GM21825 (cell line): ENCODE data around the gene FBLN5.

Experiments
- ATAC-seq: cut with Tn5 transposase; IDR thresholded peaks from one replicate; pipeline ENCODE4 v1.9.1; 2021; ENCODE audit warnings: mild to moderate bottlenecking, moderate library complexity; ENCODE audit not compliant: unreplicated experiment

FBLN5 gene

DNA sequence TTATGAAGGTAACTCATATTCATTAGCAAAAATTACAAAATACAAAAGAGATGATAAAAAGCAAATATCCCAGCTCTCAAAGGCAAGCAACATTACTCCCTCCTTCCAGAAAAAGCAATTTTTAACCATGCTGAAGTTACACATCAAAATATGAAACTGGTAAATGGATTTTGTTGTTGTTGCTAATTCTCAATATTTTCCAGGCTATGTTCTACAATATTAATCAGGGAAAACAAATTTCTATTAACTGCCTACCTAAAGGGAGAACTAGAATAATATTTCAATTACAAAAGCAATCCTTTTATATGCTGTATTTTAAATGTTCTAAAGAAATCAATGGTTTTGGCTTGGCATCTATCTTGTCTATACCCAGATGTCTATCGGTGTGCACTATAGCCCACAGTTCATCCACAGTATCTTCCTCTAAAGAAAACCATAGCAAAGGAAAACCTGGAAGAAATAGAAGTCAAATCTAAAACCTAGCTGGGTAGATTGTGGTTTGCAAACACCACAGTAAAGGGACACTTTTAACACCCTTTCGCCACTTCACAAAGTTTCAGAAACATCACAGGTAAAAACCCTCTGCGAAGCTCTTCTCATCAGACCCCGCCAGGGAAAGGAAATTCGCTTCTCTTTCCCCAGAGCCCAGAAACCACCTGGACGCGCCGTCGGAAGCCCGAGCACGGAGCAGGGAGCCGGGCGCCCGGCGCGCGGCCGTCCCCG, 112.1 kb downstream of the FBLN5 start:
- ATAC-seq, result peak; percentile 29

DNA sequence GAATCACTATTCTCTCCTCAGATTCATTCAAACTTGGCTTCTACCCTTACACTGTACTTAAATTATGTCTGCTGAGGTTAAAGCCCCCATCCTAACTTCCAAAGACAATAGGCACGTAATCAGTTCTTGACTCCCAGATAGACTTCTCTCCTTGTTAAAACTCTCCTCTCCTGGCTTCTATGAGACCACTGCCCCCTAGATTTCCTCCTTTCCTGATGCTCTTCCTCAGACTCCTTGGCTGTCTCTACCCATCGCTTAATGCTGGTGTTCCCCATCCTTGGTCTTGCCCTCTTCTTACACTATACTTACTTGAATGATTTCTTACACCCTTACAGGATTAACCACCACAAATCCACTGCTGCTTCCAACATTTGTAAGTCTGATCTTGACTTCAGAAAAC, 112.9 kb downstream of the FBLN5 start:
- ATAC-seq, result no peak

DNA sequence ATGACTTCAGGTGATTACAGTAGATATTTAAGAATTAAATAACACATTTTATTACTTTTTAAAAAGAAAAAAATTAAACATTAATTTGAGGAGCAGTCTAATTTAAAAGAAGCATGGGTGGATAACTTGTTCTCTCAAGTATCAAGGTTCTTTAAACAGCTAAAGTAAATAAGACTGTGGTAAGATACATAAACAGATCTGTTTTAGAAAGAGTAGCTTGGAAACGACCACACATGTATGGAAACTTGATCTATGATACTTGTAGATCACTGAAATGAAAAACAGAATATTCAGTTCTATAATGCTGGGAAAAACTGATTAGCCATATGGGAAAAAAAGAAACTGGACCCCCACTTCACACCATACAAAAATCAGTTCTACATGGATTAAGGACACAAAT, 116.2 kb downstream of the FBLN5 start:
- ATAC-seq, result no peak

DNA sequence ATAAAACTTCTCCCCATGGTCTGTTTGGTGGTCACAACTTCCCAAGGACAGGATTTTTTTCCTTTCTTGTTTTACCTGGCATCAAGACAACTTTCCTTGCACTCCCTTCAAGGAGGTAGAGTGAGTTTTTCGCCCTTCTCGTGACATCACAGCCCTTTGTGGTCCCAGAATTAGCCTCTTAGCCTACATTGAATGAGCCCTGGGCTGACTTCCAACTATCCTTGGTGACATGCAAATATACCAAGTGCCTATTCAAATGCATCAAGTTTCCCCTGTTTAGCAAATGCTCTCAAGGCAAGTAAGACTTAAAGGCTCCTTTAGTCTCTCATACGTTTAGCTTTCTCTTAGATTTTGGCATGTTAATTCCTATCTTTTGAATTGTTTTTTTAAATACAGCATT, 116.7 kb downstream of the FBLN5 start:
- ATAC-seq, result peak; percentile 64

DNA sequence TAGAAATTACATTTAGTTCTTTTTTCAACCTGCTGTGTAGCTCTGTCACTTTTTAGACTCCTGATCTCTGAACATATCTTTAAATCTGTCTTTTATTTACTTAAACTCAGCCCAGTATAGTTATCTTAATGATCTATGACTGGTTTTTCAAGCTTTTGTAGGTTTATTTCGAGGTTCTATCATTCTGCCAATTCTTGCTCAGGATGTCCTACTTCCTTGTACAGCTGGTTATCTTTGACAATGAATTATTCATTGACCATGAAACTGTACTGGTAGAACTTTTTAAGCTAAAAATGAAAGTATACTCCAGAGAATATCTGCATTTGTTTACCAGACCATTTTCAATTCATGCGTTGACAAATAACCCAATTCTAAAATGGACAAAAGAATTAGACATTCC, 118.0 kb downstream of the FBLN5 start:
- peak; percentile 40 for ATAC-seq

DNA sequence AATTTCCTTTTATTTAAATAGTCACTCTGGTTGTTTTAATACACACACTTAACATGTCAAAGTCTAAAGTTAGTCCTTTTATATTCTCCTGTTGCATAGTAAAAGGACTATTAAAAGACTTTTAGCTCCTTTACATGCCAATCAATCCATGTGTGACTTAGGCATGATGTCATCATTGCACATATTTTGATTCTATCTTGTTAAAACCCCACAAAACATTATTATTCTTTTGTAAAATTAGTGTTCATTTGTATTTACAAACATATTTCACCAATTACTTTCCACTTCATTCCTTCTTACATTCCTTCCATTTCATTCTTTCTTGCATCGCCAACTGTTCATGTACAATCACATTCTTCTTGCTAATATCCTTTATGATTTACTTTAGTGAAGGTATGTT, 119.7 kb downstream of the FBLN5 start:
- no peak for ATAC-seq
